Neural cell (in vitro differentiated cells): ENCODE results near the gene NUF2.

Source experiments
- CTCF ChIP-seq: fragments of 450-650 bp; IDR thresholded peaks from 2 replicates; pipeline ENCODE4 v1.5.1; 2014; ENCODE audit warnings: antibody characterized with exemption, mild to moderate bottlenecking, moderate library complexity; ENCODE audit not compliant: poor library complexity, severe bottlenecking
- EP300 ChIP-seq: fragments of 450-650 bp; conservative IDR thresholded peaks from 2 replicates; pipeline ENCODE4 v1.6.1; 2014; ENCODE audit warnings: antibody characterized with exemption, mild to moderate bottlenecking, moderate library complexity; ENCODE audit not compliant: poor library complexity, severe bottlenecking
- MXI1 ChIP-seq: fragments of 450-650 bp; conservative IDR thresholded peaks from 2 replicates; pipeline ENCODE4 v1.6.1; 2014; ENCODE audit warnings: antibody characterized with exemption, mild to moderate bottlenecking; ENCODE audit not compliant: poor library complexity, severe bottlenecking
- POLR2AphosphoS5 ChIP-seq: IDR thresholded peaks from 2 replicates; pipeline ENCODE4 v1.6.1; 2012

- TF ChIP-seq POLR2AphosphoS5 (no peak), MXI1 (no peak), CTCF (no peak), EP300 (no peak)
These were observed 18.2 kb upstream of the NUF2 start for GRCh38 chr1:163303561-163303960.
